GM19035 (cell line): Measurements from ENCODE around the gene PRRC2A.

Experiments used
- ATAC-seq: cut with Tn5 transposase; IDR thresholded peaks from one replicate; pipeline ENCODE4 v1.9.1; 2021; ENCODE audit not compliant: unreplicated experiment

Gene PRRC2A

GRCh38 chr6:31645325-31645724 is 24.8 kb downstream of the PRRC2A start:
- no peak for ATAC-seq

GRCh38 chr6:31651602-31652191 is 31.2 kb downstream of the PRRC2A start:
- ATAC-seq = peak; percentile 19

GRCh38 chr6:31652925-31653724 is 32.6 kb downstream of the PRRC2A start:
- peak; percentile 59 for ATAC-seq

DNA sequence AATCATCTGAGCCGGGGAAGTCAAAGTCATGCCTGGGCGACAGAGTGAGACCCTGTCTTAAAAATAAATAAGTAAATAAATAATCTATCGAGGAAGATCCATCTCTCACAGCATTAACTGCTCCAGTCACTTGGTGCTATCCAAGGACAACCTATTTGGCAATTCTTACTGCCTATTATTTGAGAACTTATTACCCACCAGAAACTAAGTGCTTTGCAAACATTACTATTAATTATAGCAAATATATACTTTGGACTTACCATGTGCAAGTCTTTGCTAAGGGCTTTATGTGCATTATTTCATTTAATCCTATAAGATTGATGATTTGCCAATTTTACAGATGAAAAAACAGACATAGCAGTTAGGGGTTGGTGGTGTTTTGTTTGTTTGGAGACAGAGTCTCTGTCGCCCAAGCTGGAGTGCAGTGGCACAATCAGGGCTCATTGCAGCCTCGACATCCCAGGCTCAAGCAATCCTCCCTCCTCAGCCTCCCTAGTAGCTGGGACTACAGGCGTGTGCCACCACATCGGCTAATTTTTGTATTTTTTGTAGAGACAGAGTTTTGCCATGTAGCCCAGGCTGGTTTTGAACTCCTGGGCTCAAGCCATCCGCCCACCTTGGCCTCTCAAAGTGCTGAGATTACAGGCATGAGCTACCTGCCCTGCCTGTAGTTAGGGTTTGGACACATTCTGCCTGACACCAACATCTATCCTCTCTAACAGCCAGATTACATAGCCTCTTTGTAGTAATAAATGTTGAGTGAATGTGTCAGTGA is 34.2 kb downstream of the PRRC2A start:
- ATAC-seq = no peak

GRCh38 chr6:31655349-31656237 is 35.1 kb downstream of the PRRC2A start, which contains the start of gene APOM:
APOM (plus strand) TSS chr6:31655894; CDS start chr6:31655967, 73 bp downstream.
- no peak for ATAC-seq

DNA sequence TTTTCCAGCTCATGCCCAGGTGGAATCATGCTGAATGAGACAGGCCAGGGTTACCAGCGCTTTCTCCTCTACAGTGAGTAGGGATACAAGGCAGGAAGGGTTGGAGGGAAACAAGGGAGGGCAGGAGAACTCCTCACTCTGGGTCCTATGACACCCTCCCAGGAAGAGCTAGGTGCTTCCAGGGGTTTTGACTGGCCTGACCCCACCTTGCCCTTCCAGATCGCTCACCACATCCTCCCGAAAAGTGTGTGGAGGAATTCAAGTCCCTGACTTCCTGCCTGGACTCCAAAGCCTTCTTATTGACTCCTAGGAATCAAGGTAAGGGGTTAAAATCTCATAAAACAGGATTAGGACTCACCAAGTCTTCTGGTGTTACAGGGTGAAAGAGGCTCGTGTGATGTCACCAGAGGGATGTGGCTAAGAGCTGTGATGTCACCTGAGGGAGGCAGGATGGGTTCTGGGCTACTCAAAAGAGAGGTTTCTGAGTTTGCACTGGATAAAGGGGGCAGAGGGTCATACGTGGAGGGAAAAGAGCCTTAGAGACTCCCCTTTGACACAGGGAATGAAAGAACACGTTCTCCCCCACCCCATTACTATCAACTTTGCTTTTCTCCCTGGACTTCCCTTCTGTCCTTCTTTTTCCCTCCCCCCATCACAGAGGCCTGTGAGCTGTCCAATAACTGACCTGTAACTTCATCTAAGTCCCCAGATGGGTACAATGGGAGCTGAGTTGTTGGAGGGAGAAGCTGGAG is 37.1 kb downstream of the PRRC2A start:
- ATAC-seq = no peak

DNA sequence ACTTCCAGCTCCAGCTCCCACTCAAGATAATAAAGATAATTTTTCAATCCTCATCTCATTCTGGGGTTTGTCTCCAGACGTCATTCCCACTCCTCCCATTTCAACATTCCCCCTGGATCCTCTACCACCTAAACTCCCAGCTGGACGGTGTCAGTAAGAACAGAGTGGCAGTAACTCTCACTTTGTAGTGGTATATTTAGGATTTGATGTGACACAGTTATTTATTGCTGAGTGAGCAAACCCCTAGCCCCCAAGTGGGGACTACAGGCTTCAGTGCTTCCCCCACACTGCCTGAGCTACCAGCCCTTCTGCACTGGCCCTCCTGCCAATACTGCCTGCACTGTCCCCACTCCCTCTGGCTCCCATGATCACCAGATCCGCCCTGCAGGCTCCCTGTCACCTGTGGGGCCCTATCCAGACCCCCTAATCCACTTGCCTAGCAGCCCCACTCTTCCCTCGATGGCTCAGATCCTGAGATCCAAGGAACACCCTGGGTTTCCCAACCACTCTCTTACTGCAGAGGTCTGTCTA is 37.7 kb downstream of the PRRC2A start:
- ATAC-seq = no peak

DNA sequence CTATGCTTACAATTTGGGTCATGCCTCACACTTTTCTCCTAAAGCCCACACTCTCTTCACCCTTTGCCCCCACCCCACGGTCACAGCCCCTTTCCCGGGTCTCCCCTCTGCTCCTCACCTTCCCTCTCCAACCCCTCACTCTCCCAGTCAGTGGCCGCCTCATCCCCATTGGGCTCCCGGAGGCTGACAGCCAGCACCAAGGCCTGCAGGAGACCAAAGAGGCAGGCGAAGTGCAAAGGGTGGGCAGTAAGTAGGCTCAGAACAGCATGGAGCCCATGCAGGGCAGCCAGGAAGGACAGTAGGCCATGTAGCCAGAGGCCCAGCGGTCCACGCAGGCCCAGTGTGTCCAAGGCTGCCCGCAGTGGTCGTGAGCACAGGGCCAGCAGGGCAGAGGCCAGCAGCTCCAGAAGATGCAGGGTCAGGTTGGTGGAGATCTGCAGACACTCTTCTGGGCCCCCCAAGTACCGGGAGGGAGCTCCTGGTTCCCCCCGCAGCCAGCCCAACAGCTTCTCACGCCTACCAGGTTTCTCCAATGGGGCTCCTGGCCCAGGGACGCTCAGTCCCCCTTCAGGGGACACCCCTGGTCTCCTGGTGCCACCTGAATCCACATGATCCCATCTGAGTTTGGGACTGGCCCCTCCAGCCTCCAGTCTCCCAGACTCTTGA is 38.6 kb downstream of the PRRC2A start:
- no peak for ATAC-seq

- ATAC-seq = peak; percentile 9
Measured at GRCh38 chr6:31659649-31660380, 39.3 kb downstream of the PRRC2A start.

DNA sequence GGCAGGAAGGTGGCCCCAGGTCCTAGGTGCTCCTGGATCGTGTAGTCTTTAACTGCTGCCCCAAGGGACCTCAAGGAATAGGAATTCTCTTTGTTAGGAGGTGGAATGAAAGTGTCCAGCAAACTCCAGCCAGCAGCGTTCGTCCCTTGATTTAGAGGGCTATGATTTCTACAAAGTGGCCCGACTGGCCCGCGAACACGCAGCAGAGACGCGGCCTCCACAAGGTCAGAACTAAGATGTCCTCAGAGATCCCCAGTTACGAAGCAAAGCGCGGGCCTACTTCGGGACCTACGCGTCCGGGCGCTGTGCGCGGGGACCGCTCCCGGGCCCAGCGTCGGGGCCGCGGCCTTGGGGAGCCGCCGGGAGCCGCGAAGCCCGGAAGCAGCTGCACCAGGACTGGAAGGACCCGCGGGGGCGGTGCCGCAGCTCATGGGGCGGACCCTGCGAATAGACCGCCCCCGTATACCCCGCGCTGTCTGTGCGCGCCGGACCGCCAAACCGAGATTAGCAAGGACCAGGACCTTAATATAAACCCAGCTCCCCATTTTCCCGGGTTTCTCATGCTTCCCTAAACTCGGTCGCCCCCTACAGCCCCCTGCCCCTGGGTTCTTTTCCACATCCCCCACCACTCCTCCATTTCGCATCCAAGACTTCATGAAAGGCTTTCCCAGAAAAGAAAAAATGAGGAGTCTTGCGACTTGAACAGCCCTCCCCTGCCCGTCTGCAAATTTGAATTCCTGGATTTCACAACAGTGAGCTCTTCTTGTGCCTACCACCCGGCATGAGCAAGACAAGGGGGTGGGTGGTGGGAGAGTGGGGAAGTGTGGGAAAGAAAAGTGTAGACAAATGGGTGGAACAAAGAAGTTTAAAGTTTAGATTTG is 40.1 kb downstream of the PRRC2A start, which contains the start of gene C6orf47:
TSS of gene C6orf47 (minus strand) at position 398 of the 881 bp plus-strand sequence. CDS start 831 bp downstream, outside the sequence.
- ATAC-seq = peak; percentile 44

- no peak for ATAC-seq
Measured at GRCh38 chr6:31661262-31662123, 41.0 kb downstream of the PRRC2A start.

GRCh38 chr6:31662124-31662723 is 41.7 kb downstream of the PRRC2A start:
- ATAC-seq = no peak

DNA sequence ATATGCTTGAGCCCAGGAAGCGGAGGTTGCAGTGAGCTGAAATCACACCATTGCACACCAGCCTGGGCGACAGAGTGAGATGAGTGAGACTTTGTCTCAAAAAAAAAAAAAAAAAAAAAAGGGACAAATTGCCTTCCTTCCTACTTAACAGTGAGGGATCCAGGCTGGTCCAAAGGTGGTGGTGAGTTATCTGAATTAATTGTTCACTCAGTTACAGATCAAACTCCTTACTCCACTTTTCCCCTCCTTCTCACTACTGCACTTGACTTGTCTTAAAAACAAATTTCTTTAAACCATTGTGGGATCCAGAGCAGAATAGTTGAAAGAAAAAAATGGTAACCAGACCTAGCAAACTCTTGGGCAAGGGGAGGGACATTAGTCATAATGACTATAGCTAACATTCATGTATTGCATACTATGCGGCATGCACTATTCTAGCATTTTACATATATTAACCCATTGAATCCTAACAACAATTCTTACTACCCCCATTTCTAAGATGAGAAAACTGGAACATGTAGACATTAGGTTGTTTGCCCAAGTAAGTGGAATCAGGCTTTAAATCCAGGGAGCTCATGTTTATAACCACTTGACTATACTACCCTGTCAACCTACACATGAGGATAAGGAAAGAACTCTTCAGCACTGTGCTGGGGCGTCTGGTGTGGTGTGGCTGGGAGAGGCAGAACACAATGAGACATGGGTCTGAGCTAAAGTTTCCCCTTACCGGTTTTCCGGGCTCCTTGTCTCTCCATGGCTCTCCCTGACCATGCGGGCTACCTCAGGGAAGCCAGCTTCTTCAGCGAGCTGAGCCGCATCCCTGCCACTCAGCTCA is 42.8 kb downstream of the PRRC2A start:
- no peak for ATAC-seq

DNA sequence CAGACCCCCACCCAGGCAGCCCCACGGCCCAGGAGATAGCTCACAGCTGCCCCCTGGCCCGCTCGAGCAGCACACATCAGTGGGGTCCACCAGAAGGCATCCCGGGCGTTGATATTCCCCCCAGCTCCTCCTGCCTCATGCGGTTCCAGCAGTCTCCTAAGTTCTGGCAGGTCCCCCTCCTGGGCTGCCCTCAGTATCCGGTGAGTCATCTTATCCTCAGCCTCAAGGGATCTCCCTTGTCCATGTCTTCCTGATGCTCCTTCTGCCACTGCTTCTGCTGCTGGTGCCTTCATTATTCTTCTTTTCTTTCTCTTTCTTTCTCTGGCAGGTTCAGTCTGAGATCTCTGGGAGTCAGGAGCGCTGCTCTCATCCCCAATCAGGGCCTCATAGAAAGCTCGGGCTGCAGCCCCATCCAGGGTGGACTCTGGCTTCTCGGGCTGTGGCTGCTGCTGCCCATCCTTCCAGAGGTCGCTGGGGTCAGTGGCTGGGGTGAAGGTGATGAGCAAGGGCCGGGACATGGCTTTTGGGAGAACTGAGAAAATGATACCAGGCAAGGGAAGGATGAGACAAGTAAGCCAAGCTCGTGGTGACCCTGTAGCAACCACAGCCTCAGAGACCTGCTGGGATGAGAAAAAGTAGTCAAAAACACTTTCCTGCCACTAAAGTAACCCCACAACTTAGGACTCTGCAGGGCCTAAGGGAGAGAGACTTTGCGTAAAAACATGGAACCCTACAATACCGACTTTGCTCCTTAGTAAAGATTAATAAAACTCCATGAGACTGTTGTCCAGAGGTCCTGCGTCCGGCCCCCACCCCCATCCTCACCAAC is 43.7 kb downstream of the PRRC2A start:
- ATAC-seq = no peak
